GM19240 (cell line): Measurements from ENCODE around the gene TSPAN17.
"Not testable (repeated sequence)": the region's sequence is repeated elsewhere in the genome, so short reads cannot be mapped to it uniquely, and the experiment has no call there.

Experiments
- DNase-seq: peaks from one replicate; pipeline ENCODE4 v3.0.0; 2011; ENCODE audit warnings: low spot score; ENCODE audit not compliant: insufficient read length

The TSPAN17 gene

GRCh38 chr5:176678584-176678983 lies 31.3 kb downstream of the TSPAN17 start:
- no peak for DNase-seq

DNA sequence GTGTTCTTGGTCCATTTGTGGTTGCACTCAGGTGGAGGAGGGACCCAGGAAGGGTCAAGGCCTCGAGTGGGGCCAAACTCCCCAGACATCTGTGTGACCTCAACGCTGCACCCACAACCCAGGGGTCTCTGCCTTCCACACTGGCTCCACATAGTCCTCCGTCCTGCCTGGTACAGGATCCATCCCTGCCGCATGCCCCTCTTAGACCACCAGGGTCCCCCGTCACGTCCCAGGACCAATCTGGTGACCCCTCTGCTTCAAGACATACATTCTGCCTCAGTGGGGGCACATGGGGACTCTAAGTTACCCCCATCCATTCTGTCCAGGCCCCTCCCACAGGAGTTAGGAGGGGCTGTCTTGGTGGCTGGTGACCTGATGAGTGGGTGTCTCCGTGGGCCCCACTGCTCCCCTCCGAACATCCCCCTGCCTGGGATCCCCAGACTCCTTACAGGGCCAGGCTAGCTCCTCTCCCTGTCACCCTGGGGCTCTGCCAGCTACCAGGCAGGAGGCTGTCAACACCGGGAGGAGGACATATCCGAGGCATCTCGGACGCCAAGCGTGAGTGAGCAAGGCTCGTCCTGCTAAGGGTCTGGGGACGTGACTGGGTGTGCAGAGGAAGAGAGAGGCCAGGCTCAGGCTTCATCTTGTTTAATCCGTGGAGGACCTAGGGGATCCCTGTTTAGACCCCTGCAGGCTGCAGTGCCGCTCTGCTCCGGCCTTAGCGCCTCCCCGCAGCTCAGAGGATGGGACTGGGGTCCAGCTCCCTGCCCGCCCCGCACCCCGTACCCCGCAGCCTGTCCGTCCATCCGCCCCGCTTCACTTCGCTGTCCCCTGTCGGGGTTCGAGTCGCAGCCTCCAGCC lies 32.3 kb downstream of the TSPAN17 start:
- no peak for DNase-seq

DNA sequence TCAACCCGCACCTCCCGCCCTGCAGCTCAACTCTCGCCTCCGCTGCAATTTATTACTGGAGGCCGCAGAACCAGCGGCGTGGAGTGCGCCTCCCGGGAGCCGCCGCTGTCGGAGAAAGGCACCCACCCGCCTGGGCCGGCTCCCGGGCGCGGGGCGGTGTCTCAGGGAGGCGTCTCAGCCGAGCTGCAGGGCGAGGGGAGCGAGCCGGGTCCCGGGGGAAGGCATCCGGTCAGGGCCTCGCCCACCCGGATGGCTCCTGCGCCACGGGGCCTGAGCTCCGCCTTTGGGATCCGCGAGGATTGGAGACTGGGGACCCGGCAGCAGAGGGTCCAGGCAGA lies 32.9 kb downstream of the TSPAN17 start:
- no peak for DNase-seq

- DNase-seq: no peak
Measured at GRCh38 chr5:176682016-176682531, 34.8 kb downstream of the TSPAN17 start.

DNA sequence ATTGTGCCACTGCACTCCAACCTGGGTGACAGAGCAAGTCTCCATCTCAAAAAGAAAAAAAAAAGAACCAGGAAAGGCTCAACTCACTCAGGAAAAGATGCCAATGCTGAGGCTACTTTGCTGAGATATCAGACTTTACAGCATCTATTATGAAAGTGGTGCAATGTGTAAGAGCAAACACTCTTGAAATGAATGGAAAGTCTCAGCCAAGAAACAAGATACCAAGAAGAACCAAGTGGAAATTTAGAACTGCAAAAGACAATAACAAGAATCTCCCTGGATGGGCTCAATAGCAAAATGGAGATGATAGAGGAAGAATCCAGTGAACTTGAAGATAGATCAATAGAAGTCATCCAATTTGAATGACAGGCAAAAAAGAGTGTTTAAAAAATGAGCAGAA lies 37.7 kb downstream of the TSPAN17 start:
- DNase-seq: no peak

- no peak for DNase-seq
Measured at GRCh38 chr5:176687247-176687646, 40.0 kb downstream of the TSPAN17 start.

DNA sequence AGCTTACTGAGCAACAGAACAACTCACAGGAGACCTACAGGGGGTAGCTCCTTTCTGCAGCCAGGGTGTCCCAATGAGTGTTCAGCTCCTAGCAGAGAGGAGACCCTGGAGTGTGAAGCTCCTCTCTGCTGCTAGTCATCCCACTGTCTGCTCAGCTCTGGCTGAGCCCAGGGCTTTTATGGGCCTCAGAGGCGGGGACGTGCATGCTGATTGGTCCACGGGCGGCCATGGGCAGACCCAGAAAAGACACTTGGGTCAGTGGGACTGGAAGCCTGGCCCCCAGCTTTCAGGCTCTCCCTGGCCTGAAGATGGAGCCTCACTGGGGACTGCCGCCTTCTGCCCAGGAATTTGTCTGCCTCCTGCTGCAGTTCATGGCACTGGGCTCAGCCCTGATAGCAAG lies 40.6 kb downstream of the TSPAN17 start:
- DNase-seq: no peak

- DNase-seq: no peak
Measured at GRCh38 chr5:176690911-176691310, 43.6 kb downstream of the TSPAN17 start.

GRCh38 chr5:176691524-176691923 lies 44.2 kb downstream of the TSPAN17 start:
- DNase-seq: no peak

DNA sequence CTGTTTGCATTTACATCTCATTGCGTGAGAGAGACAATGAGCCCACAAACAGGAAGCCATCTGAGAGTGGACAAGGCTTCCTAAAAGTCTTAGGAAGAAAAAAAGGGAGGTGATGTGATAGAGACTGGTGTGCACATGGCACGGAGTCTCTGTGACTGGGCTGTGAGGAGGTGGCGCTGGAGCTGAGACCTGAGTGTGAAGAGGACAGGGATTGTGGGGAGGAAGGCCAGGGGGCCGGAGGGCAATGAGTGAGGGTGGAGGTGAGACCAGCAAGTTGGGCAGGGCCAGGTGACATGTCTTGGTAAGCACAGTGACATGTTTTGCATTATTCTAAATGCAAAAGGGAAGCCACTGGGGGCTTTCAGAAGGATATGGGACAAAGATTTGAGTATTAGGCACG lies 45.0 kb downstream of the TSPAN17 start:
- DNase-seq: no peak

DNA sequence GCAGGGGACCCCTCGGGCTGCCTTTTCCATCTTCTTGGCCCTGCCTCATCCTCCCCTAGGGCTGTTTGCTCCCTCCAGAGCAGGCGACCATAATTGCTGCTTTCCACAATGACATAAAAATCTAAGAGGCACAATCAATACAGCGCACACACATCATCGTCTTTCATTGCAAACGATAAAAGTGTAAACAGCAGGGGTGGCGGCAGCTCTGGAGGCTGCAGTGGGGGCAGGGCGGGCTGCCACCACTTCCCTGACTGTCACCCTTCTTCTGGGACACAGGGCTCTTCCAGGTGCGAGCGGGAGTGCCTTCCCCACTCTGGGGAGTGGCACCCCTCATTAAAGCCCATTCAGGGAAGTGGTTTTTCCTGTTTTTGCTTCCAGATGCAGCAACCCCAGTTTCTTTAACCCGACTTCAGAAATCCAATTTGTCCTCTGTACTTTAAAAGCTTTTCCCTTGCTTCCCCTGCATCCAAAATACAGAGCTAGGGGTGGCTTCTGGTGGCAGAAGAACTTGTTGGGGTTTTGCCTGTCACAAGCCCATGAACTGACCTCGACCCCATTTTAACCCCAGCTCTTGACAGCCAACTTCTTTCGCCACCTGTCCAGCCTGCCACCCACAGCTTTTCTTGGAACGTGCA lies 45.7 kb downstream of the TSPAN17 start:
- no peak for DNase-seq

GRCh38 chr5:176693477-176693851 lies 46.2 kb downstream of the TSPAN17 start:
- DNase-seq: no peak

DNA sequence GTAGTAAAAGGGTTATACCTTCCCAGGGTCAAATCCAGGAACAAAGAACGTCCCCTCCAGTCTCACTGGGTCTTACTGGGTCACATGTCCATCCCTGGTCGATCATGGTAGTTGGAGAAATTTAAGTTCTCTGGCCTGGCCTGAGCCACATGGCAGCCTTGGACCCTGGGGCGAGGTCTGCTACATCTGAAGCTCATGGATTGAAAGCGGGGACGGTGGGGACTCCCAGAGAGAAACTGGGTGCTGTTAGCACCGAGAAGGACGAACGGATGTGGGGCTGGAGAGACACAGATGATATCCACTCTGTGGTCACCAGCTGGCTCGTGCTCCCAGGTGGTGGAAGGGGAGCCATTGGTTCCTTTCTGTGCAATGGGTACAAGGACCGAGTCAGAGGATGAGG lies 46.9 kb downstream of the TSPAN17 start:
- DNase-seq: no peak

- DNase-seq: no peak
Measured at GRCh38 chr5:176694631-176695030, 47.3 kb downstream of the TSPAN17 start.

GRCh38 chr5:176695073-176695472 lies 47.8 kb downstream of the TSPAN17 start:
- no peak for DNase-seq

GRCh38 chr5:176697267-176697933 lies 50.1 kb downstream of the TSPAN17 start:
- DNase-seq: no peak

- DNase-seq: no peak
Measured at GRCh38 chr5:176697934-176698538, 50.8 kb downstream of the TSPAN17 start.

DNA sequence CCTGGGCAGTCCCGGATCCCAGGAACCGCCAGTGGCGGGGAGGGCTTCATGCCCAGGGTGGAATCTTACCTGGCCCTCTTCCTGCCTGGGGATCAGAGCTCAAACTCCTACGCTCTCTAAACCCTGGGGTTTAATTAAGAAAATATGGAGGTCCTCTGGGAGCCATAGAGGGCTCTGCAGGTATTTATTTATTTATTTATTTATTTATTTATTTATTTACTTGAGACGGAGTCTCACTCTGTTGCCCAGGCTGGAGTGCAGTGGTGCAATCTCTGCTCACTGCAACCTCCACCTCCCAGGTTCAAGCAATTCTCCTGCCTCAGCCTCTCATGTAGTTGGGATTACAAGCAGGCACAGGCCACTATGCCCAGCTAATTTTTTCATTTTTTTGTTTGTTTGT lies 52.2 kb downstream of the TSPAN17 start:
- not testable (repeated sequence) for DNase-seq

GRCh38 chr5:176700239-176700847 lies 53.1 kb downstream of the TSPAN17 start:
- no peak for DNase-seq

DNA sequence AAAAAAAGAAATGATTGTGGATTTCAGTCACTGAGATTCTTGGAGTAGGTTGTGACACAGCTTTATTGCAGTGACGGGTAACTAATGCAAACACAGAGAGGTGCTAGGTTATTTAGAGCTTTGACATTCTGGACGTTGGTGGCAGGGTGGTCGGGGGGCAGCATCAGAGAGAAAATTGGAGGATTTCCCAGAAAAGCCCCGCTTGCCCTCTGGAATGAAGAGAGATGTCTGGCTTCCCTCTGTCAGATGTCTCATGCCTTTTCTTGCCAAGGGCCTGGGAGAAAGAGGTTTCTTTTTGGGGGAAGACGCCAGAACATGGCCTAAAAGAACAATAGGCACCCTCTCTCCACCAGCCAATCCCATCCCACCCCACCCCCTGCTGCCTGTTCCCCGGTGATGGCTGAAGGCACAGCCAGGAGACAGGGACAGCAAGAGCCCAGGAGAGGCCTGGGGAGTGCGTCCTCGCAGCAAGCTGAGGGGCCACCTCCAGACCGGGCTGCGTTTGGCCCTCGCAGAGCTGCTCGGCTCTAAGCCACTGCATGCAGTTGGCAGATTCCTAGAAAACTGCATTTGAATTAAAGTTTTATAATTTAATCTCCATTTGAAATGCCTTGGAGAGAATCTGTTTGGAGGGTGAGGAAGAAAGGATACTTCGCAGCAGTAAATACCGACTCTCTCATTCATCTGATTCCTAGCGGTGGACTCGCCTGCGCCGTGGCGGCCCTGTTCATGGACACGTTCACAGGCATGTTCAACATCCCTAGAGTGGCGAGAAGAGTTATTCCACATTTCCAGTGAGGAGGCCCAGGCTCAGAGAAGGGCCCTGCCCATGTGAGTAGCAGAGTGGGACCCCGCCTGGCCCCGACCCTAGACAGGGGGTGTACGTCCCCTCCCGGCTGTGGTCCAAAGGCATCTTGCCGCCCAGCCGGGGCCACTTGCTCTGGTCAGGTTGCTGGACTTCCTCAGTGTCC lies 55.7 kb downstream of the TSPAN17 start:
- DNase-seq: no peak
